ENCODE measurements around the gene STUM.
"Not testable (repeated sequence)": the region's sequence is repeated elsewhere in the genome, so short reads cannot be mapped to it uniquely, and the experiment has no call there.

Gene STUM

GRCh38 chr1:226581650-226582330, 33.2 kb downstream of the STUM start:
- DNase-seq (ENCODE audit: low read depth) = no peak

GRCh38 chr1:226582966-226583365, 34.4 kb downstream of the STUM start:
- no peak for DNase-seq (ENCODE audit: low read depth)

- DNase-seq (ENCODE audit: low read depth) = no peak
Observed at GRCh38 chr1:226584164-226584563, 35.6 kb downstream of the STUM start.

GRCh38 chr1:226586116-226586515, 37.6 kb downstream of the STUM start:
- no peak for DNase-seq (ENCODE audit: low read depth)

- no peak for DNase-seq (ENCODE audit: low read depth)
Observed at GRCh38 chr1:226586650-226587422, 38.3 kb downstream of the STUM start.

GRCh38 chr1:226588484-226588883, 39.9 kb downstream of the STUM start:
- no peak for DNase-seq (ENCODE audit: low read depth)

- DNase-seq (ENCODE audit: low read depth) = no peak
Observed at GRCh38 chr1:226589008-226589733, 40.6 kb downstream of the STUM start.

GRCh38 chr1:226590614-226591013, 42.0 kb downstream of the STUM start:
- DNase-seq (ENCODE audit: low read depth) = no peak

GRCh38 chr1:226593541-226593940, 45.0 kb downstream of the STUM start:
- no peak for DNase-seq (ENCODE audit: low read depth)

GRCh38 chr1:226596531-226597165, 48.1 kb downstream of the STUM start:
- DNase-seq (ENCODE audit: low read depth) = no peak

GRCh38 chr1:226597616-226598454, 49.3 kb downstream of the STUM start:
- no peak for DNase-seq (ENCODE audit: low read depth)

- no peak for DNase-seq (ENCODE audit: low read depth)
Observed at GRCh38 chr1:226598455-226598849, 49.9 kb downstream of the STUM start.

- DNase-seq (ENCODE audit: low read depth) = not testable (repeated sequence)
Observed at GRCh38 chr1:226598955-226599354, 50.4 kb downstream of the STUM start.

- no peak for DNase-seq (ENCODE audit: low read depth)
Observed at GRCh38 chr1:226599636-226600238, 51.2 kb downstream of the STUM start.

- no peak for DNase-seq (ENCODE audit: low read depth)
Observed at GRCh38 chr1:226600254-226600653, 51.7 kb downstream of the STUM start.

- DNase-seq (ENCODE audit: low read depth) = no peak
Observed at GRCh38 chr1:226601456-226601855, 52.9 kb downstream of the STUM start.

GRCh38 chr1:226602186-226603021, 53.8 kb downstream of the STUM start:
- no peak for DNase-seq (ENCODE audit: low read depth)

- DNase-seq (ENCODE audit: low read depth) = no peak
Observed at GRCh38 chr1:226603022-226603857, 54.7 kb downstream of the STUM start.

- no peak for DNase-seq (ENCODE audit: low read depth)
Observed at GRCh38 chr1:226603858-226604559, 55.4 kb downstream of the STUM start.

All from stimulated activated CD8-positive, alpha-beta memory T cell treated with anti-CD3 and anti-CD28 coated beads, Interleukin-4, amount 100 ng/mL, for 24 hours (primary cell).